Sigmoid colon (tissue), 3 donors: ENCODE results near the gene ELF3.

Source experiments
- POLR2A ChIP-seq, 2 donors: fragments of 450-650 bp; IDR thresholded peaks; one replicate each; pipeline ENCODE4 v1.6.1; 2016; ENCODE audit warnings: antibody characterized with exemption in 2 of 2, mild to moderate bottlenecking in 2 of 2, moderate library complexity in 2 of 2
- TF ChIP-seq, protein P1 (sequence below), 4 experiments: fragments of 450-650 bp in 3 of 4; fragments of 200-600 bp in 1 of 4; IDR thresholded peaks; one replicate each; pipeline ENCODE4 v1.5.1; 2016 to 2019; ENCODE audit warnings: antibody characterized with exemption in 4 of 4, mild to moderate bottlenecking in 3 of 4, moderate library complexity in 2 of 4

- TF ChIP-seq, protein P1, sequence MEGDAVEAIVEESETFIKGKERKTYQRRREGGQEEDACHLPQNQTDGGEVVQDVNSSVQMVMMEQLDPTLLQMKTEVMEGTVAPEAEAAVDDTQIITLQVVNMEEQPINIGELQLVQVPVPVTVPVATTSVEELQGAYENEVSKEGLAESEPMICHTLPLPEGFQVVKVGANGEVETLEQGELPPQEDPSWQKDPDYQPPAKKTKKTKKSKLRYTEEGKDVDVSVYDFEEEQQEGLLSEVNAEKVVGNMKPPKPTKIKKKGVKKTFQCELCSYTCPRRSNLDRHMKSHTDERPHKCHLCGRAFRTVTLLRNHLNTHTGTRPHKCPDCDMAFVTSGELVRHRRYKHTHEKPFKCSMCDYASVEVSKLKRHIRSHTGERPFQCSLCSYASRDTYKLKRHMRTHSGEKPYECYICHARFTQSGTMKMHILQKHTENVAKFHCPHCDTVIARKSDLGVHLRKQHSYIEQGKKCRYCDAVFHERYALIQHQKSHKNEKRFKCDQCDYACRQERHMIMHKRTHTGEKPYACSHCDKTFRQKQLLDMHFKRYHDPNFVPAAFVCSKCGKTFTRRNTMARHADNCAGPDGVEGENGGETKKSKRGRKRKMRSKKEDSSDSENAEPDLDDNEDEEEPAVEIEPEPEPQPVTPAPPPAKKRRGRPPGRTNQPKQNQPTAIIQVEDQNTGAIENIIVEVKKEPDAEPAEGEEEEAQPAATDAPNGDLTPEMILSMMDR (IDR thresholded peaks at IDR 0.05): no peak
- no peak for TF ChIP-seq POLR2A (IDR thresholded peaks at IDR 0.05)
Measured at GRCh38 chr1:202007304-202007703, 3.1 kb upstream of the ELF3 start.
